Kidney (tissue), 14 donors: ENCODE measurements around the gene SLC16A9. TPM values are rescaled to one million over a fixed set of nuclear protein-coding genes. Genes with fewer than 3 reads are reported as not detected.

Experiments
- DNase-seq, 5 donors: peaks; one replicate each; pipeline ENCODE4 v3.0.0-alpha.2; 2013 to 2020
- FAIRE-seq: peaks from 2 replicates; lab custom pipeline; 2012; peaks lifted over from hg19 to GRCh38; lab: Jason Lieb, UNC
- H3K27ac ChIP-seq, 2 donors: one replicate each; pipeline ENCODE4 v1.7.0; 2013; ENCODE audit warnings: low read depth in 2 of 2, low read length in 2 of 2, inconsistent platforms in 1 of 2
- H3K27me3 ChIP-seq: one replicate; pipeline ENCODE4 v1.7.1; 2013; ENCODE audit warnings: low read length, inconsistent platforms; ENCODE audit not compliant: control insufficient read depth, insufficient read depth
- H3K36me3 ChIP-seq, 3 donors: one replicate each; pipeline versions ENCODE4 v1.7.0 to v1.7.1; 2013; ENCODE audit warnings: low read length in 3 of 3, control low read depth in 1 of 3, inconsistent platforms in 1 of 3; ENCODE audit not compliant: insufficient read depth in 3 of 3, control insufficient read depth in 2 of 3
- H3K4me1 ChIP-seq, 3 donors: one replicate each; pipeline versions ENCODE4 v1.7.0 to v1.7.1; 2013; ENCODE audit warnings: low read length in 3 of 3, inconsistent platforms in 1 of 3, low read depth in 1 of 3; ENCODE audit not compliant: control insufficient read depth in 2 of 3, insufficient read depth in 2 of 3
- H3K4me3 ChIP-seq, 3 donors: one replicate each; pipeline versions ENCODE4 v1.7.0 to v1.8.1; 2013; ENCODE audit warnings: low read length in 3 of 3, control low read depth in 1 of 3, inconsistent platforms in 1 of 3
- H3K9ac ChIP-seq, 3 donors: one replicate each; pipeline versions ENCODE4 v1.7.0 to v1.7.1; 2013; ENCODE audit warnings: low read length in 3 of 3, control low read depth in 1 of 3, inconsistent platforms in 1 of 3
- H3K9me3 ChIP-seq, 3 donors: one replicate each; pipeline versions ENCODE4 v1.7.0 to v1.7.1; 2013; ENCODE audit warnings: low read length in 3 of 3, control low read depth in 1 of 3, inconsistent platforms in 1 of 3; ENCODE audit not compliant: control insufficient read depth in 2 of 3, insufficient read depth in 1 of 3
- intact Hi-C: fragments of 100-400 bp; cut with DNase I; formaldehyde crosslinking; loops from one replicate; pipeline ENCODE4 v1.11.1; 2022
- polyA plus RNA-seq: library from polyadenylated mRNA; stranded (reverse); fragments of 350-450 nt; fragmentation: Illumina TruSeq; extraction: RNeasy Lipid Tissue Mini Kit (QIAGEN cat#74804); gene quantifications from one replicate; pipeline ENCODE4 v1.2.3, GENCODE V29; 2014; ENCODE audit warnings: low read depth, low replicate concordance; ENCODE audit not compliant: insufficient read depth
- total RNA-seq: library from RNA; stranded (reverse); fragmentation: NEBNext Ultra II Directional; extraction: Animal tissue kit (Norgen Biotek cat#: 25700); gene quantifications from one replicate; pipeline ENCODE4 v1.2.1, GENCODE V29; 2021
- TF ChIP-seq, protein P1 (sequence below): IDR thresholded peaks from 3 replicates; pipeline ENCODE4 v1.5.1; 2012; ENCODE audit warnings: mild to moderate bottlenecking, moderate library complexity, borderline replicate concordance; ENCODE audit not compliant: insufficient read depth; ENCODE audit errors: extremely low read depth
- donor health status: control.
- donor health status: control.
- donor health status: control.
- donor health status: control.
- donor health status: control.
- donor health status: DM: yes; HTN: yes; CAD: no.
- donor health status: Normal renal cell carcinoma (clear cell type).

The SLC16A9 gene
- total and polyA plus RNA-seq, 2 donors from 2014 or later: 15.5 to 91.1 TPM

DNA sequence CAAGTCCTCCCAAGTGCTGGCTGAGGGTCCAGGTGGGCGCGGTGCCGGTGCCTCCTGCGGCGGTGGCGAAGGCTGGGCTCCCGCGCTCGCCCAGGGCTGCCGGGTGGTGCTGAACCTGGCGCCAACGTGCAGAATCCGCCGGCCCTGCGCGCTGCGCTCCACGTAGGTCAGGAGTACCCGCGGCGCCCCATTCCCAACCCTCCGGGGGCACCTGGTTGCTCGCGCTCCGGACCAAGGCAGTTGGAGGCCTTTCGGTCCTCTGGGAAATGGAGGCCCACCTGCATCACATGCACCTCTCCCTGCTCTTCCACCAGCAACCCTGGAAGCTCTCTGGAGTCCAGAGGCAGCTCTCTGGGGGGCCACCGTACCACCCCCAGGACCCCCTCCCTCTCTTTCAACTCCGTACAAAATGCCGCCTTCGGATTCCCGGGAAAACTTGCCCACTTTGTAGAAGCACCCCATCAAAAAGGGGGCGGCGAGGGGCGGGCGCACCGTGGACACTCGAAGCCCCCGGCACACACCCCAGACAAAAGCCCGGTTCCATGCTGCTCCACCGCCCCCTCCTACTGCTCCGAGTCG is 745 bp downstream of the SLC16A9 start:
- peak overlapping the region; percentile 71 to 94 for H3K27ac ChIP-seq
- no peak for FAIRE-seq
- peak overlapping the region in 2 of 3 donors; percentile 30 to 64 for H3K9ac ChIP-seq
- no peaks in the 10 kb centered on the region for H3K36me3 ChIP-seq
- H3K27me3 ChIP-seq: no peaks in the 10 kb centered on the region
- peak overlapping the region; percentile 44 to 79 (median 61) for H3K4me3 ChIP-seq
- DNase-seq: peak; percentile 50 to 79 (median 66)
- intact Hi-C loops: no loop called here
- peaks cover 0 to 16% (median 4%) of the 10 kb centered on the region in 3 donors for H3K4me1 ChIP-seq
- TF ChIP-seq, protein P1, sequence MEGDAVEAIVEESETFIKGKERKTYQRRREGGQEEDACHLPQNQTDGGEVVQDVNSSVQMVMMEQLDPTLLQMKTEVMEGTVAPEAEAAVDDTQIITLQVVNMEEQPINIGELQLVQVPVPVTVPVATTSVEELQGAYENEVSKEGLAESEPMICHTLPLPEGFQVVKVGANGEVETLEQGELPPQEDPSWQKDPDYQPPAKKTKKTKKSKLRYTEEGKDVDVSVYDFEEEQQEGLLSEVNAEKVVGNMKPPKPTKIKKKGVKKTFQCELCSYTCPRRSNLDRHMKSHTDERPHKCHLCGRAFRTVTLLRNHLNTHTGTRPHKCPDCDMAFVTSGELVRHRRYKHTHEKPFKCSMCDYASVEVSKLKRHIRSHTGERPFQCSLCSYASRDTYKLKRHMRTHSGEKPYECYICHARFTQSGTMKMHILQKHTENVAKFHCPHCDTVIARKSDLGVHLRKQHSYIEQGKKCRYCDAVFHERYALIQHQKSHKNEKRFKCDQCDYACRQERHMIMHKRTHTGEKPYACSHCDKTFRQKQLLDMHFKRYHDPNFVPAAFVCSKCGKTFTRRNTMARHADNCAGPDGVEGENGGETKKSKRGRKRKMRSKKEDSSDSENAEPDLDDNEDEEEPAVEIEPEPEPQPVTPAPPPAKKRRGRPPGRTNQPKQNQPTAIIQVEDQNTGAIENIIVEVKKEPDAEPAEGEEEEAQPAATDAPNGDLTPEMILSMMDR: no peak
- H3K9me3 ChIP-seq: no peaks in the 10 kb centered on the region

DNA sequence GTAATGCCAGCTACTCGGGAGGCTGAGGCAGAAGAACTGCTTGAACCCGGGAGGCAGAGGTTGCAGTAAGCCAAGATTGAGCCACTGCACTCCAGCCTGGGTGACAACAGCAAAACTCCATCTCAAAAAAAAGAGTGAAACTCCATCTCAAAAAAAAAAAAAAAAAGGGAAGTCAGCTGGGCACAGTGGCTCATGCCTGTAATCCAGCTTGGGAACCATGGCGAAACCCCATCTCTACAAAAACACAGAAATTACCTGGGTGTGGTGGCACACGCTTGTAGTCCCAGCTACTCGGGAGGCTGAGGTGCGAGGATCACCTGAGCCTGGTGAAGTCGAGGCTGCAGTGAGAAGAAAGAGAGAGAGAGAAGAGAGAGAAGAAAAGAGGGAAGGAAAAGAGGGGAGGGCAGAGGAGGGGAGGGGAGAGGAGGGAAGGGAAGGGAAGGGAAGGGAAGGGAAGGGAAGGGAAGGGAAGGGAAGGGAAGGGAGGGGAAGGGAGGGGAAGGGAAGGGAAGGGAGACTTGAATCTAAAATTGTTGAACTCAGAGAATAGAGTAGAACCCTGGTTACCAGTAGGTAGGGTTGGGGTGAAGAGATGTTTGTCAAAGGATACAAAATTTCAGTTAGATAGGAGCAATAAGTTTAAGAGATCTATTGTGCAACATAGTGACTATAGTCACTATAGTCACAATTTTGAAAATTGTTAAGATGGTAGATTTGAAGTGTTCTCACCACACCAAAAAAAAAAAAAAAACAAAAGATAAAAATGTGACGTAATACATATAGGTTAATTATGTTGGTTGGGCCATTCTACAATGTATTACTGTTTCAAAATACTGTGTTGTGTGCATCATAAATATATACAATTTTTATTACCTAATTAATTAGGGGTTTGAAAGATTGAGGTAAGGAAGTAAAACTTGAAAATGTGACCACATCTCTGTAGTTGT is 2.5 kb downstream of the SLC16A9 start:
- FAIRE-seq: peak; percentile 11
- no peaks in the 10 kb centered on the region for H3K9me3 ChIP-seq
- TF ChIP-seq, protein P1: no peak
- peak overlapping the region in 2 of 3 donors; percentile 9 to 64 for H3K9ac ChIP-seq
- DNase-seq: no peak
- no peaks in the 10 kb centered on the region for H3K36me3 ChIP-seq
- intact Hi-C loops: no loop called here
- H3K4me1 ChIP-seq: peaks cover 0 to 16% (median 4%) of the 10 kb centered on the region in 3 donors
- peak overlapping the region in 2 of 3 donors; percentile 61 to 79 for H3K4me3 ChIP-seq
- H3K27ac ChIP-seq: peak overlapping the region in 1 of 2 donors; percentile 94
- no peaks in the 10 kb centered on the region for H3K27me3 ChIP-seq

DNA sequence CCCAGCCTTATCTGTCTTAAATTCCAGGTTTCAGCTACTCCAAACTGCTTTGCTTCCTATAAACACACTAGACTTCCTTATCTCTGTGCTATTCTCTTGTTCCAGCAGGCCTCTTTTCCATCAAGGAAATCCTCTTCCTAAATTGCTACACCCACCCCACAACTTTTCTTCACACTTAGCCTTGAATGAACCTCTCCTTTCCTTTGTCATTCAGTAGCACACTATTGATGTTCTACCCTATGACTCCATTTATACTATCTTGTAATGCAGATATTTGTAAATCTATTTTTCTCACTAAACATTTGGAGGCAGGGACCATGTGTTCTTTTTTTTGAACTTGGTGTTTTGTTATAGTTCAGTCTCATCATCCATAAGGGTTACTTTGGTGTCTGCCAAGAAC is 3.7 kb downstream of the SLC16A9 start:
- DNase-seq (no peak), FAIRE-seq (no peak)
- H3K27ac ChIP-seq: peak overlapping the region in 1 of 2 donors; percentile 53
- no peaks in the 10 kb centered on the region for H3K9me3 ChIP-seq
- TF ChIP-seq, protein P1: no peak
- intact Hi-C loops: no loop called here
- no peak overlapping the region for H3K9ac ChIP-seq
- H3K27me3 ChIP-seq: no peaks in the 10 kb centered on the region
- peak overlapping the region in 2 of 3 donors; percentile 61 to 62 for H3K4me3 ChIP-seq
- peaks cover 0 to 6% (median 6%) of the 10 kb centered on the region in 3 donors for H3K4me1 ChIP-seq
- H3K36me3 ChIP-seq: no peaks in the 10 kb centered on the region
